T-cell (primary cell): ENCODE measurements around the gene SLC39A1. TPM values are rescaled to one million over a fixed set of nuclear protein-coding genes. Genes with fewer than 3 reads are reported as not detected.
A peak's percentile ranks its signal among the peaks of the same experiment; 100 is the strongest.
"Not testable (repeated sequence)": the region's sequence is repeated elsewhere in the genome, so short reads cannot be mapped to it uniquely, and the experiment has no call there.

Source experiments
- ATAC-seq, 4 experiments: fragments of 200-7000 bp in 3 of 4; fragments of 150-1000 bp in 1 of 4; cut with Tn5 transposase; replicated peaks in 1 of 4; 1 replicate in 3 of 4; 2 replicates in 1 of 4; pipeline ENCODE4 v1.10.0; 2021; ENCODE audit warnings: moderate library complexity in 3 of 4, mild to moderate bottlenecking in 2 of 4, moderate number of reproducible peaks in 1 of 4
- CTCF ChIA-PET, 2 donors: fragments of 300-600 bp; sonication (Branson Sonifier 250); formaldehyde crosslinking; loops; one replicate each; lab custom pipeline; 2022; ENCODE audit warnings: antibody characterized with exemption in 2 of 2; lab: Charles Lee
- POLR2A ChIA-PET, 2 donors: fragments of 300-600 bp; sonication (Branson Sonifier 250); formaldehyde crosslinking; loops; one replicate each; lab custom pipeline; 2022; ENCODE audit warnings: antibody characterized with exemption in 2 of 2; lab: Charles Lee
- DNase-seq, 35 experiments: peaks; one replicate each; pipeline versions ENCODE4 v3.0.0 to v3.0.0-alpha.2; 2013 to 2023
- H3K27ac ChIP-seq: one replicate; pipeline ENCODE4 v1.5.1; 2013; ENCODE audit warnings: low read length
- H3K27me3 ChIP-seq, 2 experiments: replicated peaks in 1 of 2; 1 replicate in 1 of 2; 2 replicates in 1 of 2; pipeline versions ENCODE4 v1.6.1 to v1.7.0; 2013; ENCODE audit warnings: low read length in 1 of 2, mixed read lengths in 1 of 2; ENCODE audit not compliant: control insufficient read depth in 2 of 2, insufficient read depth in 2 of 2; ENCODE audit errors: extremely low read depth in 1 of 2
- H3K36me3 ChIP-seq, 2 donors: 1 replicate in 1 of 2; 2 replicates in 1 of 2; pipeline versions ENCODE4 v1.6.1 to v1.7.0; 2013; ENCODE audit warnings: low read length in 1 of 2; ENCODE audit not compliant: control insufficient read depth in 2 of 2, insufficient read depth in 1 of 2; ENCODE audit errors: extremely low read depth in 1 of 2
- H3K4me1 ChIP-seq, 2 experiments: 1 replicate in 1 of 2; 2 replicates in 1 of 2; pipeline versions ENCODE4 v1.6.1 to v1.7.0; 2013; ENCODE audit warnings: low read length in 2 of 2, mixed read lengths in 1 of 2; ENCODE audit not compliant: insufficient read depth in 2 of 2, control insufficient read depth in 1 of 2; ENCODE audit errors: extremely low read depth in 1 of 2
- H3K4me3 ChIP-seq, 2 donors: 1 replicate in 1 of 2; 2 replicates in 1 of 2; pipeline versions ENCODE4 v1.5.1 to v1.7.0; 2013; ENCODE audit warnings: mild to moderate bottlenecking in 2 of 2, low read length in 1 of 2, moderate library complexity in 1 of 2; ENCODE audit not compliant: control insufficient read depth in 1 of 2; ENCODE audit errors: extremely low read depth in 1 of 2
- H3K9me3 ChIP-seq: 2 replicates; pipeline ENCODE4 v1.7.0; 2013
- H3K27ac Mint-ChIP-seq, 2 donors: one replicate each; pipeline ENCODE4 v1.8.0; 2020 to 2021; ENCODE audit warnings: mild to moderate bottlenecking in 2 of 2, mixed read lengths in 2 of 2
- H3K27me3 Mint-ChIP-seq, 2 donors: one replicate each; pipeline ENCODE4 v1.8.0; 2021 to 2022; ENCODE audit warnings: mixed read lengths in 2 of 2
- H3K36me3 Mint-ChIP-seq: one replicate; pipeline ENCODE4 v1.8.0; 2021; ENCODE audit warnings: mixed read lengths
- H3K4me1 Mint-ChIP-seq, 3 donors: one replicate each; pipeline ENCODE4 v1.8.0; 2020 to 2022; ENCODE audit warnings: mixed read lengths in 3 of 3, mild to moderate bottlenecking in 1 of 3
- H3K4me3 Mint-ChIP-seq, 3 donors: one replicate each; pipeline ENCODE4 v1.8.0; 2020 to 2022; ENCODE audit warnings: mild to moderate bottlenecking in 3 of 3, mixed read lengths in 3 of 3, moderate library complexity in 3 of 3
- H3K9me3 Mint-ChIP-seq, 3 donors: one replicate each; pipeline ENCODE4 v1.8.0; 2020 to 2022; ENCODE audit warnings: mixed read lengths in 3 of 3
- WGBS: methylation state at CpG from one replicate; pipeline ENCODE4 v1.1.5; 2013; ENCODE audit warnings: missing lambda C conversion rate; ENCODE audit not compliant: insufficient coverage; 5-methylcytosine and 5-hydroxymethylcytosine counted together
- total RNA-seq, 35 experiments: library from RNA in 6 of 35; stranded (reverse) in 6 of 35; fragments of 120-200 nt in 1 of 35; gene quantifications; one replicate each; pipeline versions ENCODE4 v1.2.1 to v1.2.4 and lab custom pipeline; 2013 to 2026

SLC39A1 gene
- total RNA-seq, 5 donors from 2014 or later (not counting 1 experiment from before 2014, with no cell fraction given): 15.1 to 22.0 (median 16.4) TPM

GRCh38 chr1:153979091-153979490, 15.8 kb upstream of the SLC39A1 start:
- ChIA-PET POLR2A (interaction anchor here in 1 of 2 donors (1.7 kb wide), 1 partner anchor 11 kb away, joined by 6 read pairs; no protein-coding TSS in a partner anchor), CTCF (interaction anchor here in 1 of 2 donors (3.4 kb wide), 1 partner anchor 8 kb away, joined by 14 read pairs; the partner anchor contains the start of gene RAB13)
- not testable (repeated sequence) for H3K9me3 Mint-ChIP-seq, H3K9me3 ChIP-seq, H3K4me3 ChIP-seq, ATAC-seq, H3K27ac ChIP-seq, H3K27me3 ChIP-seq, DNase-seq, H3K27me3 Mint-ChIP-seq
- H3K27ac Mint-ChIP-seq: peak overlapping the region in 1 of 2 donors; percentile 43
- H3K4me1 Mint-ChIP-seq: peaks cover 32 to 33% (median 33%) of the 10 kb centered on the region in 3 donors
- peaks cover 15 to 28% of the 10 kb centered on the region in 2 experiments for H3K4me1 ChIP-seq
- peak overlapping the region; percentile 92 to 97 (median 97) for H3K4me3 Mint-ChIP-seq
- 100% methylated on average over 6 of the region's 12 CpGs for WGBS
- H3K36me3 Mint-ChIP-seq: peaks cover 12% of the 10 kb centered on the region
- peaks cover under 1 to 18% of the 10 kb centered on the region in 2 donors for H3K36me3 ChIP-seq

- H3K4me3 ChIP-seq: peak overlapping the region; percentile 93 to 96
- H3K9me3 ChIP-seq: no peaks in the 10 kb centered on the region
- H3K27me3 Mint-ChIP-seq: no peaks in the 10 kb centered on the region
- no peaks in the 10 kb centered on the region for H3K9me3 Mint-ChIP-seq
- H3K27me3 ChIP-seq: no peaks in the 10 kb centered on the region
- ATAC-seq: no peak
- ChIA-PET POLR2A (interaction anchor here (0.6 to 2.9 kb wide), 6 partner anchors 11 to 344 kb away, joined by 3 to 20 read pairs (median 7); partner anchors contain the start of genes CHTOP (in 1 of the 2), CREB3L4 (in 1 of the 2) and RPS27 (in 1 of the 2)), CTCF (interaction anchor here in 1 of 2 donors (0.6 to 3.4 kb wide), 7 partner anchors 8 to 32 kb away, joined by 3 to 23 read pairs (median 8); partner anchors contain the start of genes CREB3L4, DENND4B, RAB13 and RPS27)
- peaks cover 15 to 28% of the 10 kb centered on the region in 2 experiments for H3K4me1 ChIP-seq
- DNase-seq: no peak
- peak overlapping the region; percentile 92 to 98 for H3K27ac Mint-ChIP-seq
- peaks cover 15% of the 10 kb centered on the region for H3K36me3 Mint-ChIP-seq
- H3K4me1 Mint-ChIP-seq: peaks cover 33 to 36% (median 34%) of the 10 kb centered on the region in 3 donors
- H3K4me3 Mint-ChIP-seq: peak overlapping the region; percentile 92 to 97 (median 97)
- H3K36me3 ChIP-seq: peaks cover 8 to 25% of the 10 kb centered on the region in 2 donors
- H3K27ac ChIP-seq: peak overlapping the region; percentile 68
- WGBS: 57% methylated on average over 8 of the region's 9 CpGs
These were observed 15.1 kb upstream of the SLC39A1 start for GRCh38 chr1:153978274-153978909.

- no peaks in the 10 kb centered on the region for H3K9me3 Mint-ChIP-seq
- H3K9me3 ChIP-seq: no peaks in the 10 kb centered on the region
- ATAC-seq (peak; percentile 94 to 98 (median 96)), DNase-seq (peak; percentile 66 to 91 (median 81))
- peaks cover 15 to 28% of the 10 kb centered on the region in 2 experiments for H3K4me1 ChIP-seq
- H3K4me3 Mint-ChIP-seq: peak within 1 kb of the TSS; percentile 92 to 97 (median 97)
- H3K36me3 Mint-ChIP-seq: peaks cover 15% of the 10 kb centered on the region
- peaks cover 8 to 33% of the 10 kb centered on the region in 2 donors for H3K36me3 ChIP-seq
- no peaks in the 10 kb centered on the region for H3K27me3 ChIP-seq
- no peaks in the 10 kb centered on the region for H3K27me3 Mint-ChIP-seq
- peak within 1 kb of the TSS; percentile 96 to 98 for H3K27ac Mint-ChIP-seq
- CTCF ChIA-PET: interaction anchor here (0.5 to 3.4 kb wide), 10 partner anchors 9 to 295 kb away, joined by 3 to 23 read pairs (median 8); partner anchors contain the start of genes RAB13 (in 2 of the 2), CREB3L4 (in 1 of the 2), DENND4B (in 1 of the 2) and RPS27 (in 1 of the 2)
- under 1% methylated on average over 68 of the region's 75 CpGs for WGBS
- peak within 1 kb of the TSS; percentile 93 to 96 for H3K4me3 ChIP-seq
- peaks cover 34 to 41% (median 36%) of the 10 kb centered on the region in 3 donors for H3K4me1 Mint-ChIP-seq
- POLR2A ChIA-PET: interaction anchor here (0.5 to 2.9 kb wide), 11 partner anchors 8 to 344 kb away, joined by 3 to 20 read pairs (median 3); partner anchors contain the start of genes CREB3L4 (in 2 of the 2), CHTOP (in 1 of the 2), RPS27 (in 1 of the 2) and SLC39A1 (in 1 of the 2)
- H3K27ac ChIP-seq: peak within 1 kb of the TSS; percentile 74
These were observed 14.2 kb upstream of the SLC39A1 start, which contains the start of gene JTB for GRCh38 chr1:153977250-153978240. JTB (minus strand) TSS chr1:153977674; CDS start chr1:153977252, 422 bp downstream.

GRCh38 chr1:153976819-153977249, 13.5 kb upstream of the SLC39A1 start:
- no peaks in the 10 kb centered on the region for H3K9me3 ChIP-seq
- Mint-ChIP-seq H3K36me3 (peaks cover 15% of the 10 kb centered on the region), H3K4me3 (peak overlapping the region; percentile 92 to 97 (median 97)), H3K9me3 (no peaks in the 10 kb centered on the region), H3K27ac (peak overlapping the region; percentile 96 to 97), H3K27me3 (no peaks in the 10 kb centered on the region), H3K4me1 (peaks cover 39 to 47% (median 43%) of the 10 kb centered on the region in 3 donors)
- CTCF ChIA-PET: interaction anchor here (0.5 to 3.4 kb wide), 8 partner anchors 9 to 296 kb away, joined by 3 to 23 read pairs (median 6); partner anchors contain the start of genes RAB13 (in 2 of the 2), CREB3L4 (in 1 of the 2), DENND4B (in 1 of the 2) and SLC39A1 (in 1 of the 2)
- peaks cover 8 to 38% of the 10 kb centered on the region in 2 donors for H3K36me3 ChIP-seq
- no peaks in the 10 kb centered on the region for H3K27me3 ChIP-seq
- WGBS: 3% methylated on average over 6 of the region's 16 CpGs
- no peak for DNase-seq
- ATAC-seq: no peak
- peak overlapping the region; percentile 93 to 96 for H3K4me3 ChIP-seq
- peaks cover 15 to 28% of the 10 kb centered on the region in 2 experiments for H3K4me1 ChIP-seq
- POLR2A ChIA-PET: interaction anchor here (0.5 to 2.9 kb wide), 7 partner anchors 9 to 199 kb away, joined by 3 to 20 read pairs (median 6); partner anchors contain the start of genes CREB3L4 (in 2 of the 2), RPS27 (in 1 of the 2) and SLC39A1 (in 1 of the 2)
- peak overlapping the region; percentile 74 for H3K27ac ChIP-seq

GRCh38 chr1:153973525-153973924, 10.2 kb upstream of the SLC39A1 start:
- Mint-ChIP-seq H3K4me3 (no peak overlapping the region), H3K36me3 (peaks cover 15% of the 10 kb centered on the region), H3K27me3 (no peaks in the 10 kb centered on the region), H3K4me1 (peaks cover 35 to 48% (median 44%) of the 10 kb centered on the region in 3 donors), H3K9me3 (no peaks in the 10 kb centered on the region), H3K27ac (no peak overlapping the region)
- Histone ChIP-seq H3K36me3 (peaks cover 8 to 38% of the 10 kb centered on the region in 2 donors), H3K9me3 (no peaks in the 10 kb centered on the region), H3K27me3 (no peaks in the 10 kb centered on the region), H3K27ac (no peak overlapping the region), H3K4me3 (no peak overlapping the region), H3K4me1 (peaks cover 15 to 29% of the 10 kb centered on the region in 2 experiments)
- ChIA-PET POLR2A (no interaction called here), CTCF (no interaction called here)
- WGBS: 98% methylated on average over 4 of the region's 7 CpGs
- ATAC-seq (no peak), DNase-seq (no peak)
